ENCODE results near the gene PTPN11. TPM values are rescaled to one million over a fixed set of nuclear protein-coding genes. Genes with fewer than 3 reads are reported as not detected.

PTPN11 gene
- polyA plus RNA-seq, 3 donors = 11.1 to 41.9 (median 28.8) TPM

DNA sequence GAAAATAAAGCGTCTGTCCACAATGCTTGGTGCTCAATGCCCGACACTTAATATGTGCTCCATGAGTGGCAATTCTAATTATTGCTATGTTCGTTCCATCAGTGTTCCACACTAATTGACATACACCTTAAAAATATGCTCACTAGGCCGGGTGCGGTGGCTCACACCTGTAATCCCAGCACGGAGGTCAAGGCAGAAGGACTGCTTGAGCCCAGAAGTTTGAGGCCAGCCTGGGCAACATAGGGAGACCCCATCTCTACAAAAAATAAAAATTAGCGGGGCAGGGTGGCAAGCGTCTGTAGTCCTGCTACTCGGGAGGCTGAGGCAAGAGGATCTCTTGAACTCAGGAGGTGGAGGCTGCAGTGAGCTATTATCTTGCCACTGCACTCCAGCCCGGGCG lies 35.9 kb upstream of the PTPN11 start:
- Mint-ChIP-seq H3K4me1 (peaks cover 43% of the 10 kb centered on the region), H3K36me3 (no peaks in the 10 kb centered on the region), H3K4me3 (peak overlapping the region; percentile 84 to 91), H3K9me3 (peaks cover 0 to 3% (median 0%) of the 10 kb centered on the region in 7 donors), H3K27ac (peak overlapping the region; percentile 62 to 93 (median 84)), H3K27me3 (ENCODE audit: low read depth in 3 of 3) (peaks cover 0 to 2% (median 1%) of the 10 kb centered on the region in 3 donors)
- H3K4me1 ChIP-seq (ENCODE audit: control insufficient read depth in 1 of 2, insufficient read depth in 2 of 2, low read length in 2 of 2) = peaks cover 36 to 45% of the 10 kb centered on the region in 2 donors
- intact Hi-C loops (cut with micrococcal nuclease) = loop anchor here (5.0 to 10.0 kb wide), 2 partner anchors 34 to 258 kb away; partner anchors contain the start of genes PTPN11 (in 1 of the 2) and TRAFD1 (in 1 of the 2)
- H3K27ac ChIP-seq (ENCODE audit: low read depth in 1 of 2, low read length in 2 of 2) = peak overlapping the region in 1 of 2 donors; percentile 82
- peaks cover 42% of the 10 kb centered on the region for H3K79me2 ChIP-seq (ENCODE audit: insufficient read depth, low read length)
- no peaks in the 10 kb centered on the region for H3K9me3 ChIP-seq (replicated peaks in 1 of 2; ENCODE audit: control insufficient read depth in 1 of 2, insufficient read depth in 1 of 2, low read length in 2 of 2)
- no peak for DNase-seq
- TF ChIP-seq CTCF (IDR thresholded peaks at IDR 0.05) = no peak
- peak overlapping the region; percentile 49 to 90 (median 59) for H3K4me3 ChIP-seq (replicated peaks in 1 of 3; ENCODE audit: low read depth in 2 of 3, low read length in 3 of 3)
- H2AFZ ChIP-seq (ENCODE audit: insufficient read depth, low read depth, low read length, poor library complexity, severe bottlenecking) = peak overlapping the region; percentile 100
- peak overlapping the region; percentile 89 for H3K4me2 ChIP-seq (replicated peaks; ENCODE audit: extremely low read depth, low read length, poor library complexity, severe bottlenecking)
- peaks cover 18% of the 10 kb centered on the region for H4K20me1 ChIP-seq (ENCODE audit: insufficient read depth, low read length)
- H3K9ac ChIP-seq (ENCODE audit: insufficient read depth, low read length, poor library complexity, severe bottlenecking) = peak overlapping the region; percentile 80
- 88% methylated on average over 4 of the region's 11 CpGs for WGBS (ENCODE audit: insufficient coverage)
- no peaks in the 10 kb centered on the region for H3K27me3 ChIP-seq (ENCODE audit: control insufficient read depth in 2 of 2, insufficient read depth in 2 of 2, low read length in 2 of 2)
- H3K36me3 ChIP-seq (replicated peaks in 1 of 2; ENCODE audit: control insufficient read depth in 1 of 2, insufficient read depth in 2 of 2, low read length in 2 of 2) = no peaks in the 10 kb centered on the region

DNA sequence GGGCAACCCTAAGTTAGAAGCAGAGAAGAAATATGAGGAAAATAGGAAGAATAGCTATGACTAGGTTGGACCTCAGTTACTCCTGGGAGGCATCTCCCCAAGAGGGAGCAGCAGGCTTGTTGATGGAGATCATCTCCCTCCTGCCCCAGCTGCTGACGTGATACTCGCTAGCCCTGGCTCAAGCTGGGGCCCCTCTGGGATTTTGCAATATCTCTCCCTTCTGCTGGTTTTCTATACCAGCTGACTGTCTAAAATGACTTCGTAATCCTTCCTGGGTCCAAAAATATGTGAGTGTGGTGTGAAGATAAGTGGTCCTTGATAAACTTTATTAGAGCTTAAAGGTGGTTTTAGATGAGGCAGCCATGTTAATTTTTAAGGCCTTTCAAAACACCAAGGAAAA lies 32.0 kb upstream of the PTPN11 start:
- H3K9me3 ChIP-seq (replicated peaks in 1 of 2; ENCODE audit: control insufficient read depth in 1 of 2, insufficient read depth in 1 of 2, low read length in 2 of 2) = no peaks in the 10 kb centered on the region
- H3K4me3 ChIP-seq (replicated peaks in 1 of 3; ENCODE audit: low read depth in 2 of 3, low read length in 3 of 3) = no peak overlapping the region
- no peaks in the 10 kb centered on the region for H3K36me3 ChIP-seq (replicated peaks in 1 of 2; ENCODE audit: control insufficient read depth in 1 of 2, insufficient read depth in 2 of 2, low read length in 2 of 2)
- peak overlapping the region in 4 of 7 donors; percentile 27 to 73 (median 64) for H3K27ac Mint-ChIP-seq
- intact Hi-C loops (cut with micrococcal nuclease) = loop anchor here in 1 of 2 donors (10.0 kb wide), 1 partner anchor 262 kb away; the partner anchor contains the start of gene TRAFD1
- H3K4me1 ChIP-seq (ENCODE audit: control insufficient read depth in 1 of 2, insufficient read depth in 2 of 2, low read length in 2 of 2) = peaks cover 26 to 32% of the 10 kb centered on the region in 2 donors
- H3K36me3 Mint-ChIP-seq = no peaks in the 10 kb centered on the region
- no peaks in the 10 kb centered on the region for H3K9me3 Mint-ChIP-seq
- H2AFZ ChIP-seq (ENCODE audit: insufficient read depth, low read depth, low read length, poor library complexity, severe bottlenecking) = peak overlapping the region; percentile 76
- peaks cover 3% of the 10 kb centered on the region for H3K79me2 ChIP-seq (ENCODE audit: insufficient read depth, low read length)
- peak overlapping the region in 1 of 2 donors; percentile 15 for H3K27ac ChIP-seq (ENCODE audit: low read depth in 1 of 2, low read length in 2 of 2)
- H3K4me1 Mint-ChIP-seq = peaks cover 26% of the 10 kb centered on the region
- DNase-seq = peak; percentile 32 to 44 (median 41)
- TF ChIP-seq CTCF (IDR thresholded peaks at IDR 0.05) = no peak
- WGBS (ENCODE audit: insufficient coverage) = no CpG with 5 or more reads among the region's 3 CpGs
- no peak overlapping the region for H3K4me3 Mint-ChIP-seq
- peaks cover 0 to 11% (median 9%) of the 10 kb centered on the region in 3 donors for H3K27me3 Mint-ChIP-seq (ENCODE audit: low read depth in 3 of 3)
- H3K27me3 ChIP-seq (ENCODE audit: control insufficient read depth in 2 of 2, insufficient read depth in 2 of 2, low read length in 2 of 2) = no peaks in the 10 kb centered on the region
- H3K4me2 ChIP-seq (replicated peaks; ENCODE audit: extremely low read depth, low read length, poor library complexity, severe bottlenecking) = peak overlapping the region; percentile 27
- no peaks in the 10 kb centered on the region for H4K20me1 ChIP-seq (ENCODE audit: insufficient read depth, low read length)
- peak overlapping the region; percentile 4 for H3K9ac ChIP-seq (ENCODE audit: insufficient read depth, low read length, poor library complexity, severe bottlenecking)

Data from CD14-positive monocyte (primary cell).